NCI-H146 treated with DMSO at 0.1 percent for 48 hours (cell line): Measurements from ENCODE around the gene SGSM1.

Experiments
- DNase-seq: peaks from one replicate; lab custom pipeline; 2025; ENCODE audit not compliant: unreplicated experiment; lab: John Stamatoyannopoulos, UW

The SGSM1 gene

DNA sequence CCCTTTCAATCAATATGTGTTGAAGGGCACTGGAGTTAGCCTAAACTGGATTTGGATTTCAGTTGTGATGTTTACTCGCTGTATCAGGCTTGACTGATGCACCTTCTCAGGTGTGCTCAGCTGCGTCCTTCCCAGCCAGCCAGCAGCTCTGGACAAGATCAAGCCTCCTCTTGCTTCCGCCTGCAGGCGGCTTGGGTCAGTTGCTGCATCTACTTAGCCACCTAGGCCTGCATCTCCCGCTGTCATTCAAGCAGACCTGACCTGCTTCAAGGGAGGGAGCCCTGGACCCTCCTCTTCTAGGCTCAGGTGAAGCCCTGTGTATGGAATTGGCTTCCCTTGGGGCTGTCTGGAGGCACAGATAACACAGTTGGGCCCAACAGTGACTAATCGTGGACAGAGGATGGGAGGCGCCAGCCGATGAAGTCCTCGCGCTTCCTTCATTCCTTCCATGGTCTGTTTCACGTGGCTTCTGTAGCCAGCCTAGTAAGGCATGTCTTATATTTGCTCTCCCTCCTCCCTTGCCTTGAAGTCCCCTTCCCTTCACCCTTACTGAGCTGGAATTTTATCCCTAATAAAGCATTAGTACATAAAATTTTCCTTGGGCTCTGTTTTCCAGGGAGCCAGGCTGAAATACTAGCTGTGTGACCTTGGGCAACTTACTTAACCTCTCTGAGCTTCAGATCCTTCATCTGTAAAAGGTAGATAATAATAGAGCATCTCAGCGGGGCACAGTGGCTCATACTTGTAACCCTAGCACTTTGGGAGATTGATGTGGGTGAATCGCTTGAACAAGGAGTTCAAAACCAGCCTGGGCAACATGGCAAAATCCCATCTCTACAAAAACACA is 142.6 kb downstream of the SGSM1 start:
- DNase-seq, result no peak

DNA sequence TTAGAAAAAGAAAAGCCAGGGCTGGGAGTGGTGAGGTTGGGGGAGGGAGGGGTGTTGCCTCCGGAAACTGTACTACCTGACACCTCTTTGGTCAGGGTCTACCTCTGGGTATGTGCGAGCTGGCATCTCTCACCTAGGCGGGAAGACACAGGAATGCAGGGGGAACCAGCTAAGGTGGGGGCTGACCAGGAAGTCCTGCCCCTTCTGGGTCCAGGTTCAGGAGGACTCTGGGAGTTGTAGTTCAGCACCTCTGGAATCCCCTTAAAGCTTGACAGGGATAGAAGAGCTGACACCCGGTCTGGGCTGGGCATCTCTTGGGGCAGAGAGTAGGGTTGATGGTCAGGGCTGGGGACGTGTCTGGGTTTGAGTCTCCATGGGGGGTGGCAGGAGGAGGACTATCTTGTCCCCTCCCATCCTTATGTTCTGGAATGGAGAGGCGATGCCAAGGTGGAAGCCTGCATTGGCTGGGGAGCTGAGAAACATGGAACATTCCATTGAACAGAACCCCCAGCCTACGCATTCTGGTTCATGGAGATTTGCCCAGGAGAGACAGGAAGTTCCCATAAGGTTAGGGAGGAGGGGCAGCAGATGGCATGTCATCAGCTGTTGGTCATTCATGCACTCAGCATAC is 144.4 kb downstream of the SGSM1 start:
- peak; percentile 48 for DNase-seq

DNA sequence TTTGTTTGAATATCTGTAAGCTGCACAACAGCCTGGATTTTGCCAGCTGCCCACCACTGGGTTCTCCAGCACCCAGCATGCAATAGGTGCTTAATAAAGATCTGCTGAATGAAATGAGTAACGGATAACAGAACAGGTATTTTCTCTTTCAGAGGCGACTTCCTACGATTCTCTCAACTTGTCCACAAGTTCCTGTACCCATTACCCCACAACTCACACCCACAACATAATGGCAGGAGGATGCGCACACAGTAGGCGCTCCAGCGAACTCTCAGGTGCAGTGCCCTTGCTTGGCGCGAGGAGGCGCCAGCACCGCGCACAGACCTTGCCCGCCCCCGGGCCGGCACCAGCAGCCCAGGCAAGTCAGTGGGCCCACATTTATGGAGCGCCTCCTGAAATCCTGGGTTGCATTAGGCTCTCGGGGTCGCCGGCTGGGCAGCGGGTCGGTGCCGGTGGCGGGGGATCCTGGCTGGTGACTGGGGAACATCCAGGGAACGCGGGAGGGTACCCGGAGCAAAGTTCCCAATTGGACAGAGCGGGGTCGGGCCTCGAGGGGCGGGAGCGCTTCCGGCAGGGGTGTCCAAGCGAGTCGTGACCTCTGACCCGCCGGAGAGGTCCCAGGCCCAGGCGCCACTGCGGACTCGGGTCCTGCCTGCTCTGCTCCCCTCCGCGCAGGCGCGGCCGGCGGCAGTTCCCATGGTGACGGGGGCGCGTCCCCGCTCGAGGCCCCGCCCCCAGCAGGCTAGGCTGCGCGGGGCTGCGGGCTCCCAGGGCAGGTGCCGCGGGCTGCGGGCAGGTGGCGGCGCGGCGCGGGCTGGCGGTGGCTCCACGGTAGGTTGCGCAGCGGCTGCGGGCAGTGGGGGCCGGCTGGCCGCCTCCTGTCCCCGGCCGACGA is 146.2 kb downstream of the SGSM1 start, which contains the start of gene KIAA1671:
Gene KIAA1671 (plus strand): TSS at position 775 of the 895 bp plus-strand sequence. CDS start 75,284 bp downstream, outside the sequence.
- DNase-seq, result peak; percentile 20

DNA sequence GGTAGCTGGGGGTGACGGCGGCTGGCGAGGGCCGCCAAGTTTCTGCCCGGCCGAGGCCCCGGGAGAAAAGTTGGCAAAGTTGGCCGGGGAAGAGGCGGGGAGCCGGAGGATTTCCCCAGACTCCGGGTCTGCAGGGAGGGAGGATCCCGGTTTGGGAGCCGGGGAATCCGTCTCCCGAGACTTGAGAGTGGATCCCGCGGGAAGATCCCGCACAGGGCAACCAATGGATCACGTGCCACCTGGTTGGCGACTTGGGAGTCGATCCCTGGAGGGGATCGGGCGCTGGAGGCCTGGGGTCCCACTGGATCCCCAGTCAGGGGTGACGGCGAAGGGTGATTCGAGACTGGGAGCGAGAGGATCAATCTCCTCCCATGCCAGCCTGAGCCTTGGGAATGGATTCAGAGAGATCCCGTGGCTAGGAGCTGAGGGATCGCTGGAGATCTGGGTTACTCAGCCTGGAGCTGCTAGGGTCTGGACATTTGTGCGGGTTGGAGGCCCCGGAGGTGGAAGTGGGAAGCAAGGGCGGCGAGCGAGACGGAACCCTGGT is 146.9 kb downstream of the SGSM1 start:
- DNase-seq, result no peak

DNA sequence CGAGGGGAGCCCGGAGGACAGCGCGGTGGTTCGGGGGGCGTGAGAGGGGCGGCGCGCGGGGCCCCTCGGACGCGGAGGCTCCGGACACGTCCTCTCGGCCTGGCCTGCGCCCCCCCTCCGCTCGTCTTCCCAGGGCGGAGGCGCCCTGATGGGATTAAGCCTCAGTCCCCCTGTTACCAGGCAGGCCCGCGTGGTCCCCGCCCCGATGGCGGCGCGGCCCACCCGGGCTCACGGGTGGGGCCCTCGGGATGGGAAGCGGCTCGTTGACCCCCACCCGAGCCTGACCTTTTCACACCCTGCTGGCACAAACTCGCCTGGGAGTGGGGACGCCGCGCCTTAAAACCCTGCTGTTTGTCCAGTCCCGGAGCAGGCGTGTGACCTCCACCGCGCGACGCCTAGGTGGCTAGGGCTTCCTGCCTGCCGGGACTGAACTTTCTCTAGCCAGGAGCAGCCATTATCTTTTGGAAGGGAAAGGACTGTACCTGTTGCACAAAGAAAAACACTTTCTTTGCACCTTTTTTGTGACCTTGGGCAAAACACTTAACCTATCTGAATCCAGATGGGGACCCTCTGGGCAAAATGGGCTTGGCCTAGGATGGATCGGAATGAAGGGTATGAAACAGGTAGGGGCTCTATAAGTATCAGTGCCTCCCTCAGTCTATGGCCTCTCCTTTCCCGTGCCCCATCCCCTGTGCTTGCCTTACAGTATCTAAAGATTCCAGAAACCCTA is 147.5 kb downstream of the SGSM1 start:
- no peak for DNase-seq

DNA sequence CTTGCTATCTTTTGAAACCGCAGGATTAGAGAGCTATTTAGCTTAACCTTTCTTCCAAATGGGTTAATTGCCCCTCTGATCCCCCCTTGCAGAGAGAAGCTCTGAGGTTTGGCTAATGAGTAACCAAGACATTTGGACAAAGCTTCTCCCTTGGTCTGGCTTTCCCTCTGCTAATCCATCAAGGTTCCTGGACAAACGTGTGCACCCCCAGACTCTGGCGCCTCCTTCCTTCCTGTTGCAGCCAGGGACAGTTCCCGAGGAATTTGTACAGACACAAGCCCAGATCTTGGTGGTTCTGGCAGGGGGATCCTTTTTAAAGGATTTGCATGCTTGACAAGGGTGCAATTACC is 148.1 kb downstream of the SGSM1 start:
- DNase-seq, result no peak

DNA sequence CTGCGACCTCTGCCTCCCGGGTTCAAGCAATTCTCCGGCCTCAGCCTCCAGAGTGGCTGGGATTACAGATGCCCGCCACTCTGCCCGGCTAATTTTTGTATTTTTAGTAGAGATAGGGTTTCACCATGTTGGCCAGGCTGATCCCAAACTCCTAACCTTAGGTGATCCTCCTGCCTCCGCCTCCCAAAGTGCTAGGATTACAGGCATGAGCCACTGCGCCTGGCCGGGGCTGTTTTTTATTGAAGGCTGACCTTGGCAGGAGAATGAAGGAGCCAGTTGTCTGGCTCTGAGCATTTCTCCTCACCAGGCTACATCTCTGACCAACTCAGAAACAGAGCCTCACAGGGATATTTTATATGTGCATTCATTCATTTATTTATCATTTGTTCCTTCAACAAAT is 148.8 kb downstream of the SGSM1 start:
- DNase-seq, result no peak

DNA sequence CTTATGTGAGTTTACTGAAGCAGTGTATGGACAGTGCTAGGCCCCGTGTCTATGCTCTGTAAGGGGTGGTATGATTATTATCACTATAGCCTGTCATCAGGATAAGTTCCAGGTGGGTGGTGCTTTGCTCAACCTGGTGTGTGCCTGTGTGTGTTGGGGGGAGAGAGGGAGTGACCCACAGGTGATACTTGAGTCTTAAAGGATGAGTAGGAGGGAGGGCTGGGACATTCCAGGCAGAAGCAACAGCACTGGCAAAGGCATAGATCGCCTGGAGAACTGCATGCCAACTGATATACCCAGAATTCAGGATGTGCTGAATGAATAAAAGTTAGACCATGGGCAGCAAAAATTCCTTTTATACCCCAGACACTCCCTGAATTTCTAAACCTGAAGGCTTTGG is 151.0 kb downstream of the SGSM1 start:
- DNase-seq, result no peak

DNA sequence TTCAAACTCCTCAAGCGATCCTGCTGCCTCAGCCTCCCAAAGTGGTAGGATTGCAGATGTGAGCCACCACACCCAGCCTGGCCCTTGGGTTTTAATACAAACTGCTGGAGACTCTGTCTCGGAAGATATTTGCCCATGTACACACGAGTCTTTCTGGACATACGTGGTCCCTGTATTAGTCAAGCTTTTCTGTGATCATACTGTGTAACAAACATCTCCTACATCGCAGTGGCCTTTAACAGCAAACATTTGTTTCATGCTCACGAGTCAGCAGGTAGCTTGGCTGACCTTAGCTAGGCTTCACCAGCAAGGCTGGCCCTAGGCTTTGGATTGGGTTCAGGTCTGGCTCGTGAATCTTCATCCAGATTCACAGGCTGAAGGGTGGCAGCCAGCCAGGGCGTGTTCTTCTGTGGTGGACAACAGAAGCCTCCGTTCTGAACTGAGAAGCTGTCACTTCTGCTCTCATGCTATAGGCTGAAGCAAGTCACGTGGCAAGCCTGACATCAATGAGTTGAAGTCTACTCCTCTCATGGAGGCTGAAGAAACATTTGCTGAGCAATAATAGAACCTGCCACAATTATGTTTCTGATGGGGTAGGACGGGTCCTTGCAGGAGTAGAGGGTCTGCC is 155.3 kb downstream of the SGSM1 start:
- DNase-seq, result no peak

DNA sequence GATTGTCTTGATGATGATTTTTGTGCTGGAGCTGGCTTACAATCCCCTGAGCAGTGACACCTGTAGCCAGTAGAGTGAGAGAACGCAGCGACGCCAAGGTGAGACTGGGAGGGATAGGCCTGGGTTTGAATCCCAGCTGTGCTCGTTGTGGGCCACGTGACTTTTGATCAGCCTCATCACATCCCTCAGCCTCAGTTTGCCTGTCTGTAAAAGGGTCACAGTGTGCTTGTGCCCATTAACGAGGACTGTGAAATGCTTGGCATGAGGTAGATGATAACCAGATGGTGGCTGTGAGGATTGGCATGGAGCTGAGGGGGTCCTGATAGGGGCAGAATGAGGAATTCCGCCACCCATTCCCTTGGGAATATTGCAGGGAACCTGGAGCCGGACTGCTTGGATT is 156.1 kb downstream of the SGSM1 start:
- no peak for DNase-seq

DNA sequence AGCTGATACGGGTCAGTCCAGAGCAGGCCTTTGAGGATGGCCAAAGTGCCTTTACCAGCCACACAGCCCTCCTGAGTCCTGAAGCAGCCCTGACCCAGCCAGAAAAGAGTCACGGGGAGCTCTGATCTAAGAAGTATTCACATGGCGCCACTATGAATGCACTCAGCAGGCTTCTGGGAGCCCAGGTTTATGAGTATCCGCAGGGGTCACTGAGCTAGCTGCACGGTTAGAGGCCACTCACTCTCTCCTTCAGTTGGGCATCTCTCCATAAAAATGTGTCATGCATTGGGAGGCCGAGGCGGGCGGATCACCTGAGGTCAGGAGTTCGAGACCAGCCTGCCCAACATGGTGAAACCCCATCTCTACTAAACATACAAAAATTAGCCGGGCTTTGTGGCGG is 156.8 kb downstream of the SGSM1 start:
- no peak for DNase-seq

DNA sequence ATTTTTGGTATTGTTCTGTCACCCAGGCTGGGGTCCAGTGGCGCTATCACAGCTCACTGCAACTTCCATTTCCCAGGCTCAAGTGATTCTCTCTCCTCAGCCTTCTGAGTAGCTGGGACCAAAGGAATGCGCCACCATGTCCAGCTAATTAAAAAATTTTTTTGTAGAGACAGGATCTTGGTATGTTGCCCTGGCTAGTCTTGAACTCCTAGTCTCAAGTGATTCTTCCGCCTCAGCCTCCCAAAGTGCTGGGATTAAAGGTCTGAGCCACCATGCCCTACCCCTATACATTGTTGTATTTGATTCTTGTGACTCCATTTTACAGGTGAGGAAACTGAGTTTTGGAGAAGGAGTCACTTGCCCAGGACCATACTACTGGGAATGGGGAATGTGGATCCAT is 158.4 kb downstream of the SGSM1 start:
- no peak for DNase-seq

DNA sequence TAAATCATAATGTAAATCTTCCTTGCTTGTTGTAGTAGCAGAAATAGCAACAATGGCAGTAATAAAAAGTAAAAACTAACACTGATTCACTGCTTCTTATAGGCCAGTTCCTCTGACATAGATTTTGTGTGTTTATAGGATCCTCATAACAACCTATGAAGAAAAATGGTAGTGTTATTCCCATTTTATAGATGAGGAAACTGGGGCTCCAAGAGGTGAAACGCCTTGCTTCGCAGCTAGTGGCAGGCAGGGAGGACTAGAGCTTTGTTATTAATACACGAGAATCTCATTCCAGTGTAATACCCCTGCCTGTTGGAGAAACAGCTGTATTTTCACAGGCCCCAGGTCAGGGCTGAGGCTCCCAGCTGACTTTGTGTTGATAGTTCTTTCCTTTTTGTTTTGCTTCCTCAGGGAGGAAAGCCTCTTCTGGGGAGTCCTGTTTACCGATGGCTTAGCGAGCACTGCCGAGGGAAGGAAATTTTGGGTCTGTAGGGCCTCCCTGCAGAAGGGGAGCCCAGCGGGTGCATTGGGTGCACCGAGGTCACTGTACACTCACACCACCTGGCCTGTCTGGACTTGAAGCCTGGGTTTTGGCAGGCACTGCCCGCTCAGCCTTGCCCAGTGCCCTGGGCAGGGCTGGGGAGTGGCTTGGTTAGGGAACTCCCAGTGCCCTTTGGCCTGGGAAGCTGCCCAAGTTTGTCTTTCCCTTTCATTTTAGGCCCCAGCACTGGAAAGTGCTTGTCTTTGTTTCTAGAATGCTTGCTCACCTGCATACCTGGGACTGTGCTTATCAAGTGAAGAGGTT is 160.0 kb downstream of the SGSM1 start:
- no peak for DNase-seq

DNA sequence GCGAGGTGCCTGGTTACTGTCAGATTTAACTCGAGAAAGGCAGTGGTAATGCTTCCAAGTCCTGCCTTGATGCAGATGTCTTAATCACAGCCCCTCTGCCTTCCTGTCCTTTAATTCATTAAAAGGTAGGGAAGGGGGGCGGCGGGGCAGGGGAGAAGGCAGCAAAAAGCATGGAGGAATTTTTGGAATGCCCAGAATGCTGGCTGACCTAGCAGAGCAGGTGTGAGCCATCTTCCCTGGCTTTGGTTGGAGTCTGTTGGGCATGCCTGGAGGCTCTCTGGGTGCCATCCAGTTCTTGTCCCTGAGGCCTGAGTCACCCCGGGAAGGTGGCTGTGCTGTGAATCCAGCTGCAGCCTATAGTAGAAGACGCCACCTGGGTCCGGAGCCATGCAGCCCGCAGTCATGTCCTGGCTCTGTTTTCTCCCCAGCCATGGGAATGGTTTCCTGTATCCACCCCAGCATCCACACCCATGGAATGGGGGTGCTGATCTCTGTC is 162.1 kb downstream of the SGSM1 start:
- no peak for DNase-seq

DNA sequence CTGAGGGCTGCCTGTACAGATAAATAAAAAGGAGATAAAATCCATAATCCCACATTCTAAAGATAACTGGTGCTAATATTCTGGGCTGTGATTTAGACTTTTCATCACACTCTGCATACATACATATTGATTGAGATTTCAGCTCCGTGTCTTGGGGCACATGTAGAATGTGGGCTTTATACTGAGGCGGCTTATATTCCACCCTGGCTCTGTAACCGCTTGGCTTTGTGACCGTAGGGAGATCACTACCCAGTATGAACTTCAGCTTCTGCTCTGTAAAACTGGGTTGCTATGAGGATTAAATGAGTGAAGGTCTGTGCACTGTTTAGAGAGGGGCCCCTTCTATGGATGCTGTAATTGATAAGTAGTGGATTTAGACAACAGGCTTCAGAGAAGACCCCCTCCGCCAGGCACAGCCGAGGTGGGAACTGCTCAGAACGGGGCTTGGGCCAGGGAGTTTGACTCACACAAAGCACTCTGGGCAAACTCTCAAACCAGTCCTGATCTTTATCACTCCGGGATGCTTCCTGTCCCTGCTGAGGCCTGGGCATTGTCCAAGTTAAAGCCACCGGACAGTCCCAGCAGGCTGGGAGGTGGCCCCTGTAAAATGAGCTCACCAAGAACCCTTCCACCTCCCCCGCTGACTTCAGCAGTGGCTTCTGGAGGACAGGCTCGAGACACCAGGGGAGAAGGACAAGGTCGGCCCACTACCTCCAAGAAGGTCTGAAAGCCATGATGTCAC is 163.7 kb downstream of the SGSM1 start:
- DNase-seq, result no peak

DNA sequence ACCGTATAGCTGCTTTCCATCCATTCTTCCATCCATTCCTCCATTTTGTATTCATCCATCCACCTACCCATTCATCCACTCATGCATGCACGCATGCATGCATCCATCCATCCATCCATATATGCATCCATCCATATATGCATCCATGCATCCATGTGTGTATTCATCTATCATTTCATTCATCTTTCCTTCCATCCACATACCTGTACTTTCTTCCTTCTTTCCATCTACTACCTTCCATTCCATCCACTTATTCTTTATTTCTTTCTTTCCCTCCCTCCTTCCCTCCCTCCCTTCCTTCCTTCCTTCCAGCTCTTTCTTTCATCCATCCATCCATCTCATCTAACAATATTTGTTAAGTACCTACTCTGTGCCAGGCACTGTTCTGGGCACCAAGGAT is 166.4 kb downstream of the SGSM1 start:
- DNase-seq, result no peak

DNA sequence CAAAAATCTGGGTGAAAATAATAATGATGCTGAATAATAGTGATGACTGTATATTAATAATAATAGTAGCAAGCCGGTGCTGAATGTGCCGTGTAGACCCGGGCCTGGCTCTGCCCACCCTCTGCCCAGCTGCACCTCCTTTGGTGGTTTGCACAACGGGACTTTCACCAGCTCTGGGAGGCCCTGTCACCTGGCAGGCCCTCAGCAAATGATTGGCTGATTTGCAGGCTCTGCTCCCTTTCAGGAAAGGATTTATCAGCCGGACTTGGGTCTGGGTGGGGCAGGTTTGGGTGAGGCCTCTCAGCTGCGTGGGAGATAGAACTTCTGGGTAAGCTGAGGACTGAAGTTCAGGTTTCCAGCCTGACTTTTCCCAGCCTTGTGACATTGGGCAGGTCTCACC is 167.9 kb downstream of the SGSM1 start:
- DNase-seq, result no peak

DNA sequence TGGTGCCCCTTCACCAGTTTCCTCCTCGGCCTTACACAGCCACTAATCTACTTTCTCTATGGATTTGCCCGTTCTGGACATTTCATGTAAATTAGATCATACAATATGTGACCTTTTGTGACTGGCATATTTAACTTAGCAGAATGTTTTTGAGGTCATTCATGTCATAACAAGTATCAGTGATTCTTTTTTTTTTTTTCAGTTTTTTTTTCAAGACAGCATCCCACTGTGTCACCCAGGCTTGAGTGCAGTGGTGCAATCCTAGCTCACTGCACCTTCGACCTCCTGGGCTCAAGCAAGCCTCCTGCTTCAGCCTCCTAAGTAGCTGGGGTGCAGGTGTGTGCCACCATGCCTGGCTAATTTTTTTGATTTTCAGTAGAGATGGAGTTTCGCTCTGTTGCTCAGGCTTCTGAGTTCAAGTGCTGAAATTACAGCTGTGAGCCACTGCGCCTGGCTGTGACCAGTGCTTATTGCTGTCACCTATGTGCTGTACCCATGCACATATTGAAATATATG is 169.2 kb downstream of the SGSM1 start:
- DNase-seq, result no peak
